GM12892 (cell line): ENCODE measurements around the gene MAGI3.

Source experiments
- POLR2A ChIP-seq: IDR thresholded peaks from 2 replicates; pipeline ENCODE4 v1.6.1; 2011; ENCODE audit warnings: low read depth, low read length, control low read depth
- POLR2AphosphoS5 ChIP-seq: IDR thresholded peaks from 2 replicates; pipeline ENCODE4 v1.6.1; 2011; ENCODE audit warnings: low read depth, low read length, control low read depth

DNA sequence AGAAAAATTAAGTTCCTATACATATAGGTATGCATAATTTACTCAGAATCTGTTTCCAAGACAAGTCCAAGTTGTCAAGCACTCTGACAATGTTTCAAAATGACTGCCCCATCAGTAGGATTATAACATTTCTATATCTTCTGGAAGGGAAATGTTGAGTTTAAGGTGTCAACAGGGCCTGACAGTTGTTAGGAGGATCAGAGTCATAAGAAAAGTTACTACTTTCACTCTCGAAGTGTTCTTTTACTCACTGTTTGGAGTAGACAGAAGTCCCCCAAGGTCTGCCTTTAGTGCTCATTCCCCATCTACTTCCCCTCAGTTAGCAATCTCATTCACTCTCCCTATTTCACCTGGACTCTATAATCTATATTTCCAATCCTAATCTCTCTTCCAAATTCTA, 20.6 kb upstream of the MAGI3 start:
- TF ChIP-seq POLR2A, result no peak
- TF ChIP-seq POLR2AphosphoS5, result no peak
